IPS-NIHi7 (cell line): ENCODE results near the gene C1QTNF7.
A peak's percentile ranks its signal among the peaks of the same experiment; 100 is the strongest.

Source experiments
- DNase-seq: peaks from one replicate; pipeline ENCODE4 v3.0.0; 2012; ENCODE audit warnings: mixed read lengths; ENCODE audit errors: extremely low spot score

The C1QTNF7 gene

GRCh38 chr4:15457406-15458201 lies 29.8 kb downstream of the C1QTNF7 start:
- peak; percentile 50 for DNase-seq

GRCh38 chr4:15458616-15459015 lies 30.8 kb downstream of the C1QTNF7 start:
- DNase-seq, result no peak

GRCh38 chr4:15459706-15460105 lies 31.9 kb downstream of the C1QTNF7 start:
- DNase-seq, result no peak

- DNase-seq, result no peak
Observed at GRCh38 chr4:15466596-15466995, 38.8 kb downstream of the C1QTNF7 start.

- peak; percentile 42 for DNase-seq
Observed at GRCh38 chr4:15469402-15470127, 41.7 kb downstream of the C1QTNF7 start, which contains the start of gene CC2D2A. Gene CC2D2A (plus strand): TSS chr4:15469882. CDS start chr4:15475933, 6,051 bp downstream.

- DNase-seq, result no peak
Observed at GRCh38 chr4:15470128-15470475, 42.3 kb downstream of the C1QTNF7 start.

- DNase-seq, result no peak
Observed at GRCh38 chr4:15476396-15476795, 48.6 kb downstream of the C1QTNF7 start.

GRCh38 chr4:15478724-15479088 lies 50.9 kb downstream of the C1QTNF7 start:
- no peak for DNase-seq

GRCh38 chr4:15479089-15479912 lies 51.5 kb downstream of the C1QTNF7 start:
- DNase-seq, result peak; percentile 79

- no peak for DNase-seq
Observed at GRCh38 chr4:15479913-15480185, 52.0 kb downstream of the C1QTNF7 start.

GRCh38 chr4:15481961-15482745 lies 54.3 kb downstream of the C1QTNF7 start:
- no peak for DNase-seq

GRCh38 chr4:15482842-15483241 lies 55.0 kb downstream of the C1QTNF7 start:
- no peak for DNase-seq

GRCh38 chr4:15488136-15488535 lies 60.3 kb downstream of the C1QTNF7 start:
- DNase-seq, result no peak

- no peak for DNase-seq
Observed at GRCh38 chr4:15488658-15489470, 61.0 kb downstream of the C1QTNF7 start.

- DNase-seq, result no peak
Observed at GRCh38 chr4:15489551-15489950, 61.7 kb downstream of the C1QTNF7 start.

- no peak for DNase-seq
Observed at GRCh38 chr4:15493411-15493810, 65.6 kb downstream of the C1QTNF7 start.

- no peak for DNase-seq
Observed at GRCh38 chr4:15495621-15496020, 67.8 kb downstream of the C1QTNF7 start.
